GM21737 (cell line): ENCODE results near the gene CAPN7.
"Not testable (repeated sequence)": the region's sequence is repeated elsewhere in the genome, so short reads cannot be mapped to it uniquely, and the experiment has no call there.

Experiments
- ATAC-seq: cut with Tn5 transposase; IDR thresholded peaks from one replicate; pipeline ENCODE4 v1.9.1; 2021; ENCODE audit warnings: mild to moderate bottlenecking, moderate library complexity; ENCODE audit not compliant: unreplicated experiment

CAPN7 gene

DNA sequence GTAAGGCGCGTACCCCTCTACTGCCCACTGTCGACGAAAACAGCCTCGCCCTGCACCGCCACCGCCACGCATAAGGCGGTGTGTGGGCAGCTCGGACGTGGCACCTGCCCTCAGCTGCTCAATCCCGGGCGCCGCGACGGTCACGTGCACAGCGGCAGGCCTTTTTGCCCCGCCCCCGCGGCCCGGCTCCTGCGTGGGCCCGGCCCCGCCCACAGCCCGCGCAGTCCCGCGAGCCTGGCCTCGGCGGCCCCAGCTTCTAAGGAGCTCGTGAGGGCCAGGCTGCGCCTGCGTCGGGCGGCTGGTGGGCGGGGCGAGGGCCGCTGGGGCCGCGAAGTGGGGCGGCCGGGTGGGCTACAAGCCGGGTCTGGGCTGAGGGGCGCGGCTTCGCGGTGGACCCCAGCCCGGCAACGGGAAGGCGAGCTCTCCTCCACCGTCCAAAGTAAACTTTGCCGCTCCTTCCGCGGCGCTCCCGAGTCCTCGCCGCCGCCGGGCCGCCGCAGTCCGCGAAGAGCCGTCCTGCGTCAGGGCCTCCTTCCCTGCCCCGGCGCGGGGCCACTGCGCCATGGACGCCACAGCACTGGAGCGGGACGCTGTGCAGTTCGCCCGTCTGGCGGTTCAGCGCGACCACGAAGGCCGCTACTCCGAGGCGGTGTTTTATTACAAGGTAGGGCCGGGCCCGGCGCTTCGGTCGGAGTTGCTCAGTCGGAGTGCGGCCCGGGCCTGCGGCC lies at the start of gene CAPN7:
Gene CAPN7 (plus strand): TSS at position 313 of the 728 bp plus-strand sequence. CDS start 250 bp downstream, at position 563.
- ATAC-seq, result peak; percentile 89

DNA sequence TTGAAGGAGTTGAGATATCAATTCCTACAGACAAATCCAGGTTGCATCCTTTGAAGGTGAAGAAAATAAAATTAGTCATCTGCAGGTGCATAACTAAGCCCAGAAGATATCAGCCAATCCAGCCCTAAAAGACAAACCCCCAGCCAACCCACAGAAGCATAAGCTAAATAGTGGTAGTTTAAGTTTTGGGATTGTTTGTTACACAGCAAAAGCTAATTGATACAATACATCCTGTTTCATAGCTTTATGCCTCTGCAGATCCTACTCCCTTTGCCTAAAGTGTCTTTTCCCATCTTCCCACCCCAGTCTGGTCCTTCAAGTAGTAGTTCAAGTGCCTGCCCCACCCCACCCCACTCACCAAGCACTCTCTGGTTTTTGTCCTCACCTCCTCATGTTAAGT lies 48.6 kb upstream of the CAPN7 start:
- ATAC-seq, result no peak

DNA sequence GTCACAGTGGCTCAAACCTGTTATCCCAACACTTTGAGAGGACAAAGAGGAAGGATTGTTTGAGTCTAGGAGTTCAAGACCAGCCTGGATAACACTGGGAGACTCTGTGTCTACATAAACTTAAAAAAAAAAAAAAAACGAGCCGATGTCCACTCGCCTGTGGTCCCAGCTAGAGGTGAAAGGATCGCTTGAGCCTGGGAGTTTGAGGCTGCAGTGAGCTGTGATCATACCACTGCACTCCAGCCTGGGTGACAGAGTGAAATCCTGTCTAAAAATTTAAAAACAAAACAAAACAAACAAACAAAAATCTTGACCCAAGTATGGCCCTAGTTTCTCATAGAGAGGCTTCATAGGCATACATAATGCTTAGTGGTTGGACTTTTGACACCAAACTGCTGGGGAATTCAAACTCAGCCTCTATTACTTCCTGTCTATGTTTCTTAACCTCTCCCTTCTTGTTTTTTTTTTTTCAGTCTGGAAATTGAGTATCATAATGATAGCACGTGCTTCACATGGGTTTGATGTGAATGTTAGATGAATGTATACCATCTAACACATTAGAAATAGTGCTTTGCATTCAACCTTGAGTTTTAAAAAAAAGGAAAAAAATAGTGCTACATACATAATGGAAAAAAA lies 46.4 kb upstream of the CAPN7 start:
- ATAC-seq, result no peak

DNA sequence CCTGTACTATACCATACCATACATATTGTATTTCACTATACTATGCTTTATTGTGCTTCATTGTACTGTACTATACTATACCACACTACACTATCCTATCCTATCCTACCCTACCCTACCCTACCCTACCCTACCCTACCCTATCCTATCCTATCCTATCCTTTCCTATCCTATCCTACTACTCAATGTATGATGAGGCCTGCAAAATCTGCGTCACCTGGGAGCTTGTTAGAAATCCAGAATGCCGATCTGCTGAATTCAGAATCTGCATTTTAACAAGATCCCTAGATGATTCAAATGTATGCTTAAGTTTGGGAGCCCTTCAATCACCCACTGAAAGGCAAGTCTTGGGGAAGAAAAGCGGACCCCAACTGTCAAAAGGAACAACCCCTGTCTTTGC lies 45.4 kb upstream of the CAPN7 start:
- no peak for ATAC-seq

DNA sequence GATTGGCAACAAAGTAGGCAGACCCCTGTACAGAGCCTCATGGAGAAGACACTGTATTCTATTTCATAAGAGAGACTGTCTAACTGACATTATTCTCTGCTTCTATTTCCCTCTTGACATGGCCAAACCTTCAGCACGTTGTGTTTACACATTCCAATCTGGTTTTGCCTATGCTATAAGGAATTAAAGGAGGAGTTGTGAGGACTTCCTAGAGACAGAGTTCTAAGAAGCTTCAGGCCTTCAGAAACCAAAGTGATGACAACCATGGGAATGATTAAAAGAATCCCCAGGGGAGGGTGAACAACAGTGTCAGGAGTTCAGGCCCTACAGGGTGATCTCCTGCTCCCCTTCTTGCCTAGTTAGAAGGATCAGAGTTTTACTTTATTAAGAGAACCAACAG lies 44.9 kb upstream of the CAPN7 start:
- no peak for ATAC-seq

DNA sequence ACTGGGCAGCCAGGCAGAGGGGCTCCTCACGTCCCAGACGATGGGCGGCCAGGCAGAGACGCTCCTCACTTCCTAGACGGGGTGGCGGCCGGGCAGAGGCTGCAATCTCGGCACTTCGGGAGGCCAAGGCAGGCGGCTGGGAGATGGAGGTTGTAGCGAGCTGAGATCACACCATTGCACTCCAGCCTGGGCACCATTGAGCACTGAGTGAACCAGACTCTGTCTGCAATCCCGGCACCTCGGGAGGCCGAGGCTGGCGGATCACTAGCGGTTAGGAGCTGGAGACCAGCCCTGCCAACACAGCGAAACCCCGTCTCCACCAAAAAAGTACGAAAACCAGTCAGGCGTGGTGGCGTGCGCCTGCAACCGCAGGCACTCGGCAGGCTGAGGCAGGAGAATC lies 42.4 kb upstream of the CAPN7 start:
- not testable (repeated sequence) for ATAC-seq

DNA sequence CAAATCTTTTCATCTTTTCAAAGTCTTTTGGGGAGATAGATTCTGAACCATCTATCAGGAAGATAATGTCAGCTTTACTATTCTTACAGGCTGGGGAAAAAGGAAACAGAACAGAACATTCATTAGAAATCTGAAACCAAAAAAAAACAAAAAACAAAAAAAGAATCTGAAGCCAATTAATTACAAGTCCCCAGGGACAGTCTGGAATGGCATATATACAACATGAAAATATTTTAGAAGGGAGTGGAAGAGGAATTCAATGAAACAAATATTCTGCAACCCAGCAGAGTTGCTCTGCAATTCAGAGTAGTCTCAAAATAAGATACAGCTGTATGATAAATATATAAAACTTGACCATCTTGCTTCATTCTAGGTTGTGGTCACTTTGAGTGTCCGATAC lies 41.7 kb upstream of the CAPN7 start:
- no peak for ATAC-seq

DNA sequence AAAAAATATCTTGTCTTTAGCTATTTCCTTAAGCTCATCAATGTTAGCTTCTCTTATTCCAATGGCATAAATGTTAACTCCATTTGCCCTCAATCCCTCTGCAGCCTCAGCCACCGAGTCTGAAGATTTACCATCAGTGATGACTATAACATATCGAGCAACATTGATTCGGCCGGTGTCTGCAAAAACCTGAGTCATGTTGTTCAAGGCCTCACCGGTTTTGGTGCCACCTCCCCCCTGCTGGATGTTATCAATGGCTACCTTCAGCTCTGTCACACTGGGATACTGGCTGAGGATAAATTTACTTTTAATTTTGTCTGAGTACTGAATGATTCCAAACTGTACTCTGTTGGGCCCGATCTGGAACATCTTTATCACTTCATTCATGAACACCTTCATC lies 41.0 kb upstream of the CAPN7 start:
- no peak for ATAC-seq

DNA sequence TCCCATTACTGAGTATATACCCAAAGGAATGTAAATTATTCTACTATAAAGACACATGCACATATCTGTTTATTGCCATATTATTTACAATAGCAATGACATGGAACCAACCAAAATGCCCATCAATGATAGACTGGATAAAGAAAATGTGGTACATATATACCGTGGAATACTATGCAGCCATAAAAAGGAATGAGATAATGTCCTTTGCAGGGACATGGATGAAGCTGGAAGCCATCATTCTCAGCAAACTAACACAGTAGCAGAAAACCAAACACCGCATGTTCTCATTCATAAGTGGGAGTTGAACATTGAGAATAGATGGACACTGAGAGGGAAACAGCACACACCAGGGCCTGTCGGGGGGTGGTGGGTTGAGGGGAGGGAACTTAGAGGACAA lies 39.7 kb upstream of the CAPN7 start:
- not testable (repeated sequence) for ATAC-seq

DNA sequence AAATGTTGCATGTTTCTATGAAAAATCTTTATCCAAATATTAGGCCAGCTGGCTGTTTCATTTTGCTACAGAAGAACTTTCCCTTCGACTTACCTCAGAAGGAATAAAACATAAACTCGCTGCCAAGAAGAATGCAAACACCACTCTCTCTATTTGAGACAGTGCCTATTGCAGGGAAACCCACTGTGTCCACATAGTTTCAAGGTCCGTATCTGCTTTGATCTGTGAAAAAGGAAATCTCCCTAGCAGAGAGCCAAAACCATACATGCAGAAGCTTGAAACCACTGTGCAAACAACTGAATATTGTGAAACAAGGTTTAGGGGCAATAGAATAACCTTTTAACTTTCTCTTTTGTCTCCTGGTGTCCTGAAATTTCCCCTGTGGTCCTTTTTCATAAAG lies 35.0 kb upstream of the CAPN7 start:
- ATAC-seq, result peak; percentile 58

DNA sequence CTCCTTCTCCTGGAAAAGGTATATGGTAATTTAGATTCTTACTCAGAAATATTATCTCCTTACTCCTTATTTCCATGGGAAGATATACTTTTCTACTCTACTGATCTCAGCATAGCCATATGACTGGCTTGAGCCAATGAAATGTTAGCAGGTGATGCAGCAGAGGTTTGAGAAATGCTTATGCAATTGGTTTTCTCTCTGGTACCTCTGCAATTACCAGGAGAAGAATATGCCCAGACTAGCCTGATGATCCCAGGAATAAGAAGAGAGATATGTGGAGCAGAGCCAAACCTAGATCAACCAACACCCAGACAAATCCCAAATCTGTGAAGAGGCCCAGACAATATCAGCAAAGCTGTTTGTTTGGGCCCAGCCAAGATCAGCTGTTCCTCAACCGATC lies 33.2 kb upstream of the CAPN7 start:
- no peak for ATAC-seq

DNA sequence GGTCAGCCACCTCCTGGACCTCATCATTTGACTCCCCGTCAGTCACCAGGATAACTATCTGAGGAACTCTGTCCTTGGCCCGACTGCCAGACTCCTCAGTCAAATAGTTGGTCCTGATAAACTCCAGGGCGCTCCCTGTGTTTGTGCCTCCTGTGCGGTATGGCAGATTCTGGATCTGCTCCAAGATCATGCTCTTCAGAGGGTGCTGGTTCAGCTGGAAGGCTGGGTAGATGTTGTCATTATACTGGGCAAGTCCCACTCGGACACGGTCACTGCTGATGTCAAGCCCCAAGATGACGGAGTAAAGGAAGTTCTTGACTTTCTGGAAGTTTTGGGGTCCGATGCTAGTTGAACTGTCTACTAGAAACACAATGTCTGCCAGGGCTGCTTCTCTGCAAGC lies 31.1 kb upstream of the CAPN7 start:
- no peak for ATAC-seq

DNA sequence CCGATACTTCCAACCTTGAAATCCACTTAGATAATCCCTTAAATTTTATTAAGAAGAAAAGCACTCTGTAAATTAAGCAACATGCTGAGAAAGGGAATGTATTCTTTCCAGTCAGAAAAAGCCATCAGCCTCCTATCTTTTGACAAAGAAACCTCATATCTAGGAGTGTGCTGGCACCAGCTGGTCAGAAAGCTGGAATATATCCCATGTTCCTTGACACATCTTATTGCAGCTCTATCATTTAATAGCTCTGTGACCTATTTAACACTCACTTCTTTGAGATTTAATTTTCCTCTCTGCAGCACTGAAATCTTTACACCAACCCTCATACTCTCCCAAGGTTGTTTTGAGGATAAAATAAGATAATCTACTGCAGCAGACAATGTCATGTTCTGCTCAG lies 30.4 kb upstream of the CAPN7 start:
- no peak for ATAC-seq

DNA sequence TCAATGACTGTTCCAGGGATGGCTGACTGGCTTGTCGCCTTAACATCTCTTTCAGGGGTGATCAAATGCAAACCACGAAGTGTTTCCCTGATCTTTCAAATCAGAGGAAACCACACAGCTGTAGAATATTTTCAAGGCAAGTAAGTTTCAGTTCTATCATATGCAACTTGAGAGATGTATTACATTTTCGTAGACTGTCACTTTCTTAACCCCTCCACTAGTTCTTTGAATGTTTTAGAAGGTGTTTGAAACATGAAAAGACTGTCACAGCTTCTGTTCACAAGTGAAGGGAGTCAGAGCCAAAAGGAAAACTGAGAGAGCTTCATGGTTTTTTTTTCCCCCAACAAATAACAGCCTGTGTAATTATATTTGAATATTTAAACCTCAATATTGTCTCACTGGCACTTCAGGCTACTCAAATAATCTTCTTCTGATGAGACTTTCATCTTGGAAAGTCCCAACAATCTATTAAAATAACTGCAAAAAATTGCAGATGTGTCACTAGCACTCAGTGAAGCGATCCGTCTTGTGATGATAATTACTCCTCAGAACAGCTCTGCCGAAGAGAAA lies 25.9 kb upstream of the CAPN7 start:
- ATAC-seq, result peak; percentile 50

DNA sequence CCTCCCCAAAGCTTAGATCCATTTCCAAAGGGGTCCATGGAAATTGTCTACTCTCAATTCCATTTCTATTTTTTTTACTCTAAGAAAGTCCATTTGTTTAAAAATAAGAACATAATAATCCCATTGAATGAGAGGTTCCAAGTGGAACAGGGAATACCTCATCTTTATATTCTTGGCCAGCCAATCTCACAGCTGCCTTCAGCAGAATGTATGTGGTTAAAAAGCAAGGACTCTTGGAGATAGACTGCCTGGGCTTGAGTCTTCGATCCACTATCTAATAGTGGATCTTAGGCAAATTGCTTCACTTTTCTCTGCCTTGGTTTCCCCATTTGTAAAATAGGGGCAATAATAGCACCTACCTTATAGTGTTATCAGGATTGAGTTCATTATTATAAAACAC lies 24.5 kb upstream of the CAPN7 start:
- no peak for ATAC-seq

DNA sequence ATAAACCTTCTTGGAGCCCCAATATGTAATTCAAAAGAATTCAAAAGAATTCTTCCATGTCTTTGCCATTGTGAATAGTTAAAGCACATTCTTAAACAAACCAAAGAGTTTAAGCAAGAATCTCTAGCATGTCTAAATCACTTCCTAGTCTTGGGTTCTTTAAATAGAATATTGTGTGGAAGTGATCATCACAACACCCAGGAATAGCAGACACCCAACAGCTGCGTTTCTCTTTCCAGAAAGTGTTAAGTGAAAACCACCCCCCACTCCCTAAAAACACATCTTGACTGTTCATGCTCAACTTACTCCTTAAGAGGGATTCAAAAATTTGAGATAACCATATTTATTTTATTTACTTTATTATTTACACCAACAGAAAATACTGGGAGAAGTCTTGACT lies 24.1 kb upstream of the CAPN7 start:
- no peak for ATAC-seq

DNA sequence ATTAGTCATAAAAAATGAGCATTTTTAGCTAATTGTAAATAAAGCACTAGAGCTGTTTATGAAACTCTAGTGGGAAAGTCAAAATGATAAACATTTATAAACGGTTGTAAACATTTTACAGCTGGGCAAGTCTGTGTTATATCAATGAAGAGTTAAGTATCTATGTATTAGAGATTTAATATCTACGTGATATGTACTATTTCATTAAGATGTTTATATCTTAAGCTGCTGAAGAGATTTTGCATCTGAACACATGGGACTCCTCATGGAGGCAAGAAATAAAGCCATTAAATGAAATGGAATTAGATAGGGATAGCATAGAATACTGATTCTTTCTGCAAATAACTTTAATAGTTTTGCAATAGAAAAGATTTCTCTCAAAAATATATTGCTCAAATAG lies 23.0 kb upstream of the CAPN7 start:
- no peak for ATAC-seq

DNA sequence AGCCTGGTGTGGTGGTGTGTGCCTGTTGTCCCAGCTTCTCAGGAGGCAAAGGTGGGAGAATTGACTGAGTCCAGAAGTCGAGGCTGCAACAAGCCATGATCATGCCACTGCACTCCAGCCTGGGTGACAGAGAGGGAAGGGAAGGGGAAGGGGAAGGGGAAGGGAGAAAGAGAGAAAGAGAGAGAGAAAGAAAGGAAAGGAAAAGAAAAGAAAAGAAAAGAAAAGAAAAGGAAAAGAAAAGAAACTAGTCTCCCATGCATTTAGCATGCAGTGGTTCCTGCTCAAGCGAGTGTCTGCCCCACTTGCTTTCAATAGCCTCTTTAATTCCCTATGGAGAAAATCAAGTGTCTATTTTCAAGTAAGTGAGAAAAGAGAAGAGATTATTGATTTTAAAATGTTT lies 20.6 kb upstream of the CAPN7 start:
- ATAC-seq, result no peak

DNA sequence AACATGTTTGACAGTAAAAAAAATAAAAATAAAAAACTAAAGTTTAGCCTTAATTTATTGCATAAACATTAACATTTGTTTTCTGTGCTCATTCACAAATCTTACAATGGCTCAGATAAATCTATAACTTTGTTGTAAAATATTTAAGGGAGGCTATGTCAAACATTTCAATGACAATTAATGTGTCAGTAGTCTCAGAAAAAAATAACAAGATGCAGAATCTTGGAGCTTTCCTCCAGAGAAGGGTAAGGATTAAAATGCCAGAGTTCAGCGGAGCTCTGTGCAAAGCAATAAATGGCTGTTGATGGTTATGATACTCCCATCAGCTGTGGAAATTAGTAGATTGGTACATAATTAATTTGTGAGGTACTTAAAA lies 20.0 kb upstream of the CAPN7 start:
- ATAC-seq, result no peak

DNA sequence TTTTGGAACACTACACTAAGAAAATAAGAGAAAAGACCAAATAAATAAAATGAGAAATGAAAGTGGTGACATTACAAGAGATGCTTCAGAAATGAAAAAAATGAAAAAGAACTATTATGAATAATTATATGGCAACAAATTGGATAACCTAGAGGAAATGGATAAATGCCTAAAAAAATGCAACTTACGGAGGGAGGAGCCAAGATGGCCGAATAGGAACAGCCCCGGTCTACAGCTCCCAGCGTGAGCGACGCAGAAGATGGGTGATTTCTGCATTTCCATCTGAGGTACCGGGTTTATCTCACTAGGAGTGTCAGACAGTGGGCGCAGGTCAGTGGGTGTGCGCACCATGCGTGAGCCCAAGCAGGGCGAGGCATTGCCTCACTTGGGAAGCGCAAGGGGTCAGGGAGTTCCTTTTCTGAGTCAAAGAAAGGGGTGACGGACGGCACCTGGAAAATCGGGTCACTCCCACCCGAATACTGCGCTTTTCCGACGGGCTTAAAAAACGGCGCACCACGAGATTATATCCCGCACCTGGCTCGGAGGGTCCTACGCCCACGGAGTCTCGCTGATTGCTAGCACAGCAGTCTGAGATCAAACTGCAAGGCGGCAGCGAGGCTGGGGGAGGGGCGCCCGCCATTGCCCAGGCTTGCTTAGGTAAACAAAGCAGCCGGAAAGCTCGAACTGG lies 19.4 kb upstream of the CAPN7 start:
- not testable (repeated sequence) for ATAC-seq

DNA sequence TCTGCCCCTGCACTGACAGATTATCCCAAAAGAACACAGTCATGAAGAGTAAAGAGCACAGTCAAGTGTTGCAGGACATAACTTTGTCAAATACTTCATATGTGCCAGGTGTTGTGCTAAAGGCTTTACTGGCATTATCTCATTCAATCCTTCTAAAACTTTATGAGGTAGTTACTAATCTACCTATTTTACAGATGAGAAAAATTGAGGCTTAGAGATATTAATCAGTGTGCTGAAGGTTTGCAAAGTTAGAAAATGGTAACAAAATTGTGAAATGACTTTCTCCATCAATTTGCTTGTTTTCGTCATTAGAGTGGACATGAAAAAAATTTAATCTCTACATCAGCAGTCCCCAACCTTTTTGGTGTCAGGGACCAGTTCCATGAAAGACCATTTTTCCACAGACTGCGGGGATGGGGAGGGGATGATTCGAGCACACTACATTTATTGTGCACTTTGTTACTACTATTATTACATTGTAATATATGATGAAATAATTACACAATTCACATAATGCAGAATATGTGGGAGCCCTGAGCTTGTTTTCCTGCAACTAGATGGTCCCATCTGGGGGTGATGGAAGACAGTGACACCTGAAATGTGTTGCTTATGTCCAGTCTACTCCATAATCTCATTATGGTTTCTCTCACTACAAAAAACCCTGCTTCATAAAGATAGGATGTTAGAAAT lies 8.6 kb upstream of the CAPN7 start:
- no peak for ATAC-seq
